Measurements from ENCODE around the gene CCDC33.

Gene CCDC33

DNA sequence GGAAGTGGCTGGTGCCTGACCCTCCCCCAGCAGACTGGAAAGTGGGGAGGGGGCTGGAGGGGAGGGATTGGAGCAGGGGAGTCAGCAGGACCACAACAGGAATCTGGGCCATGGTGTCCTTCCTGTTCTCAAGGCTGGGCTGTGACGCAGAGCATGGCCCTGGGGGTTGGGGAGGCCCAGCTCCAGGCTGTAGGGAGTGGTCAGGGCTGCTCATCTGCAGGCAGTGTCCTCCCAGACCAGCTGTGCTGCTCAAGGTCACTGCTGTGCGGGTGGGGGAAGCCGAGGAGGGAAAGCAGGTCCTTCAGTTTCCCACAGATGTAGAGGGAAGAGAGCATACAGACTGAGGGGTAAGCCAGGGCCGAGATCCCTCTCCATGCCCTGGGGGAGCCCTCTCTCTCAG, 90.6 kb downstream of the CCDC33 start:
- no peak overlapping the region for H3K4me3 ChIP-seq (ENCODE audit: low read depth, low read length)
- peak; percentile 70 for DNase-seq (ENCODE audit: low read depth)
- TF ChIP-seq, protein P1, sequence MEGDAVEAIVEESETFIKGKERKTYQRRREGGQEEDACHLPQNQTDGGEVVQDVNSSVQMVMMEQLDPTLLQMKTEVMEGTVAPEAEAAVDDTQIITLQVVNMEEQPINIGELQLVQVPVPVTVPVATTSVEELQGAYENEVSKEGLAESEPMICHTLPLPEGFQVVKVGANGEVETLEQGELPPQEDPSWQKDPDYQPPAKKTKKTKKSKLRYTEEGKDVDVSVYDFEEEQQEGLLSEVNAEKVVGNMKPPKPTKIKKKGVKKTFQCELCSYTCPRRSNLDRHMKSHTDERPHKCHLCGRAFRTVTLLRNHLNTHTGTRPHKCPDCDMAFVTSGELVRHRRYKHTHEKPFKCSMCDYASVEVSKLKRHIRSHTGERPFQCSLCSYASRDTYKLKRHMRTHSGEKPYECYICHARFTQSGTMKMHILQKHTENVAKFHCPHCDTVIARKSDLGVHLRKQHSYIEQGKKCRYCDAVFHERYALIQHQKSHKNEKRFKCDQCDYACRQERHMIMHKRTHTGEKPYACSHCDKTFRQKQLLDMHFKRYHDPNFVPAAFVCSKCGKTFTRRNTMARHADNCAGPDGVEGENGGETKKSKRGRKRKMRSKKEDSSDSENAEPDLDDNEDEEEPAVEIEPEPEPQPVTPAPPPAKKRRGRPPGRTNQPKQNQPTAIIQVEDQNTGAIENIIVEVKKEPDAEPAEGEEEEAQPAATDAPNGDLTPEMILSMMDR (conservative IDR thresholded peaks at IDR 0.05; ENCODE audit: low read depth, low read length), result no peak

DNA sequence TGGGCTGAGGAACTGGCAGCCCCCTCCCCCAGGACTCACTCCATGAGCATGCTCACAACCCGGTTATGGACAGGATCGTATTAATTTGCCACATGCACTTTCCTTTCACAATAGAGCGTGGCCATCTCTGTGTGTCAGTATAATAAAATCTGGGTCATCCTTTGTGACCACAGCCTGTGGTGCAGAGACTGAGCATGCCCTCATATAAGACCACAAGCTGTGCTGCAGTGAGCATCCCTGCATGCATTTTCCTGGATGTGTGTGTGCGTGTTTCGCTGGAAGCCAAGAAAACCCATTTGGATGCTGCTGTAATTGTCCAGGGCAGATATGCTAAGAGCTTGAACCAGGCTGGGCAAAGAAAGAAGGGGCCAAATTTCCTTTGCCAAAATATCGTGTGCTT, 91.6 kb downstream of the CCDC33 start:
- TF ChIP-seq, protein P1 (conservative IDR thresholded peaks at IDR 0.05; ENCODE audit: low read depth, low read length), result no peak
- peak; percentile 79 for DNase-seq (ENCODE audit: low read depth)
- no peak overlapping the region for H3K4me3 ChIP-seq (ENCODE audit: low read depth, low read length)

DNA sequence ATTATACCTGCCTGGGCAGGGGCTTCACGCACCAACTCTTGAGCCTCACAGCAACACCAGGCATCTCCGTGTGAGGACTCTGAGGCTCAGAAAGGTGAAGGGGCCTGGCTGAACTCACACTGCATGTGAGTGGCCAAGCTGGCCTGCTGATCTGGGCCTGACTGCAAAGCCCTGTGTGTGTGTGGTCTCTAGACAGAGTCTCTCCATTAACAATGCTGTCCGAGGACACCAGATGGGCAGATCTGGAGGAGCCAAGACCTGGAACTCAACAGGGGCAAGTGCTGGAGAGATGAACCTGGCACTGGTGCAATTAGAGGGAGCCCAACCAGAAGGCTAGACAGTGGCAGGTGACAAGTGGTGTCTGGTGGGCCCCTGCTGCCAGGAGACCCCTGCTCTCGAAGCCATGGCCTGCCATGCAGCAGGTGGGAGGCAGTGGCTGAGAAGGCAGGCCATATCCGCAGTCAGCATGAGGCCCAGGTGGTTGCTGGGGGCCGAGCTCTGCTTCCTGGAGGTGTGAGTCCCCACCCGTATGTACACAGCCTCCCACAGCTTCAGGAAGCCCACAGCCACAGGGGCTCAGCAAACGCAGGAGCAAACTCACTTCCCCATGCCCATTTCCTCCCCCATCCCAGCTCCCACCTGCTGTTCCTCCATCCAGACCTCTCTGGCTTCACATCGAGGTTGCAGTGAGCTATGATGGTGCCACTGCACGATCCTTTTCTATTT, 92.4 kb downstream of the CCDC33 start:
- TF ChIP-seq, protein P1 (conservative IDR thresholded peaks at IDR 0.05; ENCODE audit: low read depth, low read length), result no peak
- no peak overlapping the region for H3K4me3 ChIP-seq (ENCODE audit: low read depth, low read length)
- no peak for DNase-seq (ENCODE audit: low read depth)

DNA sequence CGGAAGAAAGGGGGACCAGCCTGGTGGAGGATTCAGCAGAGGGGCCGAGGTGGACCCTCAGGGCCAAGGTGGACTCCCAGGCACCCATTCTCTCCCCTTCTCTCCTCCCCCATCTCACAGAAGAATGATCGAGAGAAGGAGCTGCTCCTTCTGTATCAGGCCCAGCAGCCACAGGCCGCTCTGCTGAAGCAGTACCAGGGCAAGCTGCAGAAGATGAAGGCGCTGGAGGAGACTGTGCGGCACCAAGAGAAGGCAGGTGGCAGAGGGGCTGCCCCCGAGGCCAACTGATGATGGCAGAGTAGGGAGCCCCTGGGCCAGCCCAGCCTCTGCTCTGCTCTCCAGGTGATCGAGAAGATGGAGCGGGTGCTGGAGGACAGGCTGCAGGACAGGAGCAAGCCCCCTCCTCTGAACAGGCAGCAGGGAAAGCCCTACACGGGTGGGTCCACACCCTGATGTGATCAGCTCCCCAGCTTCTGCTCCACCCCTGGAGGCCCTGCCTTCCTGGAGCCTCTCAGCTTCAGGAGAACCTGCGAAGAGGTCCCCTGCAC, 94.8 kb downstream of the CCDC33 start:
- DNase-seq (ENCODE audit: low read depth), result no peak
- no peak overlapping the region for H3K4me3 ChIP-seq (ENCODE audit: low read depth, low read length)
- TF ChIP-seq, protein P1 (conservative IDR thresholded peaks at IDR 0.05; ENCODE audit: low read depth, low read length), result no peak

DNA sequence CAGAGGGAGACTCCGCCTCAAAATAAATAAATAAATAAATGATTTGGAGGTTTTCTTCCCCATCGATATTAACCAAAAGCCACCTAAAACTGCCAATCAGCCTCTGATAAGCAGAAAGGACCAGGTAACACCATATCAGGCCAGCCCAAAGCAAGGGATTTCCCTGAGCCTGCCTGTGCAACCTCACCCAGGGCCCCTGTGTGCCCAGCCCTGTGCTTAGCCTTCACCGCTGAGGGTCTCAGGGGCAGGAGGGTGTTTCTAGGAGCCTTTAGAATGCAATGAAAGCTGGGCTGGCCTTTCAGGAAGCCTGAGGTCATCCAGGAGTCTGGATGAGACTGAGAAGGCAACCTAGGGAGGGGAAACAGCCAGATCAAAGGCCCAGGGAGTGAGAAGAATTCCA, 95.9 kb downstream of the CCDC33 start:
- TF ChIP-seq, protein P1 (conservative IDR thresholded peaks at IDR 0.05; ENCODE audit: low read depth, low read length), result no peak
- DNase-seq (ENCODE audit: low read depth), result no peak

DNA sequence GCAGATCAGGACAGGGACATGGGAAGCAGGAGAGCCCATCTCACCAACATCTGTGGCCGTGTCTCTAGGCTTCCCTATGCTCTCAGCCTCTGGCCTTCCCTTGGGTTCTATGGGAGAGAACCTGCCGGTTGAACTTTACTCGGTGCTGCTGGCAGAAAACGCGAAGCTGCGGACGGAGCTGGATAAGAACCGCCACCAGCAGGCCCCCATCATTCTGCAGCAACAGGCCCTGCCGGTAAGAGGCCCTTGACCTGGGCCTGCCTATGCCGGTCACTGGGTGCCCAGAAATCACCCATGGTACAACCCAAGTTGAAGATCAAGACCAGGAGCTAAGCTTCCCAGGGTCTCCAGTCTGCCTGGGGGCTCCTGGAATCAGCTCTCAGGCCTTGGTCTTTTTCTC, 96.5 kb downstream of the CCDC33 start:
- TF ChIP-seq, protein P1 (conservative IDR thresholded peaks at IDR 0.05; ENCODE audit: low read depth, low read length), result no peak
- H3K4me3 ChIP-seq (ENCODE audit: low read depth, low read length), result no peak overlapping the region
- DNase-seq (ENCODE audit: low read depth), result no peak

More for the DNA sequence above, 95.9 kb downstream of the CCDC33 start:
- no peak overlapping the region for H3K4me3 ChIP-seq (ENCODE audit: low read depth, low read length)

DNA sequence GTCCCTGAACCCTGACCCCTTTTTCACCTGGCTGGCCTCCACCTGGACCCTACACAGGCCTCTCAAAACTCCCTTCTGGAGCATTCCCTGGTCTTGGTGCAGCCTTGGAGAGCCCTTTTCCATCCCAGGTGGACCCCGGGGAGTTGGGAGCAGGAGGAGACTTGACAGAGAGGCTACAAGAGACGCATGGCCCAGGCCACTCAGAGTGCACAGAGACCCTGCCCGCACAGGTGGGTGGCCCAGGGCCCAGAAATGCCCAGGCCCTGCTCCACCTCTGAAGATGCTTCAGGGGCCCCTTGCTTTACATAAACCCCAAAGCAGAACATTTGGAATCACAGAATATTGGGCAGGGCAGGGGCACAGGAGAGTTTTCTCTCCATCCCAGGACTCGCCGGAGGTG, 97.0 kb downstream of the CCDC33 start:
- TF ChIP-seq, protein P1 (conservative IDR thresholded peaks at IDR 0.05; ENCODE audit: low read depth, low read length), result no peak
- no peak overlapping the region for H3K4me3 ChIP-seq (ENCODE audit: low read depth, low read length)
- no peak for DNase-seq (ENCODE audit: low read depth)
